Neural cell (in vitro differentiated cells): ENCODE results near the gene PTPRF.

Experiments
- EZH2 ChIP-seq: fragments of 200-600, 300-800 bp; shearing (Covaris generic), sonication (generic); IDR thresholded peaks from 2 replicates; pipeline ENCODE4 v1.6.1; 2014; ENCODE audit warnings: antibody characterized with exemption, low read length, borderline replicate concordance, mild to moderate bottlenecking; ENCODE audit not compliant: insufficient read depth, poor library complexity, severe bottlenecking
- POLR2AphosphoS5 ChIP-seq: IDR thresholded peaks from 2 replicates; pipeline ENCODE4 v1.6.1; 2012
- RAD21 ChIP-seq: fragments of 450-650 bp; conservative IDR thresholded peaks from 2 replicates; pipeline ENCODE4 v1.6.1; 2014; ENCODE audit warnings: antibody characterized with exemption, mild to moderate bottlenecking, moderate library complexity
- REST ChIP-seq: IDR thresholded peaks from 2 replicates; pipeline ENCODE4 v1.6.1; 2012; ENCODE audit warnings: borderline replicate concordance
- SMC3 ChIP-seq: fragments of 450-650 bp; conservative IDR thresholded peaks from 2 replicates; pipeline ENCODE4 v1.6.1; 2014; ENCODE audit warnings: antibody characterized with exemption, mild to moderate bottlenecking, moderate library complexity; ENCODE audit not compliant: poor library complexity
- TAF1 ChIP-seq: IDR thresholded peaks from 2 replicates; pipeline ENCODE4 v1.6.1; 2012; ENCODE audit warnings: low read depth
- TF ChIP-seq, protein P1 (sequence below): fragments of 450-650 bp; IDR thresholded peaks from 2 replicates; pipeline ENCODE4 v1.5.1; 2014; ENCODE audit warnings: antibody characterized with exemption, mild to moderate bottlenecking, moderate library complexity; ENCODE audit not compliant: poor library complexity, severe bottlenecking

- TF ChIP-seq, protein P1, sequence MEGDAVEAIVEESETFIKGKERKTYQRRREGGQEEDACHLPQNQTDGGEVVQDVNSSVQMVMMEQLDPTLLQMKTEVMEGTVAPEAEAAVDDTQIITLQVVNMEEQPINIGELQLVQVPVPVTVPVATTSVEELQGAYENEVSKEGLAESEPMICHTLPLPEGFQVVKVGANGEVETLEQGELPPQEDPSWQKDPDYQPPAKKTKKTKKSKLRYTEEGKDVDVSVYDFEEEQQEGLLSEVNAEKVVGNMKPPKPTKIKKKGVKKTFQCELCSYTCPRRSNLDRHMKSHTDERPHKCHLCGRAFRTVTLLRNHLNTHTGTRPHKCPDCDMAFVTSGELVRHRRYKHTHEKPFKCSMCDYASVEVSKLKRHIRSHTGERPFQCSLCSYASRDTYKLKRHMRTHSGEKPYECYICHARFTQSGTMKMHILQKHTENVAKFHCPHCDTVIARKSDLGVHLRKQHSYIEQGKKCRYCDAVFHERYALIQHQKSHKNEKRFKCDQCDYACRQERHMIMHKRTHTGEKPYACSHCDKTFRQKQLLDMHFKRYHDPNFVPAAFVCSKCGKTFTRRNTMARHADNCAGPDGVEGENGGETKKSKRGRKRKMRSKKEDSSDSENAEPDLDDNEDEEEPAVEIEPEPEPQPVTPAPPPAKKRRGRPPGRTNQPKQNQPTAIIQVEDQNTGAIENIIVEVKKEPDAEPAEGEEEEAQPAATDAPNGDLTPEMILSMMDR: no peak
- TF ChIP-seq EZH2: no peak
- no peak for TF ChIP-seq REST
- TF ChIP-seq SMC3: no peak
- TF ChIP-seq POLR2AphosphoS5: no peak
- no peak for TF ChIP-seq TAF1
- TF ChIP-seq RAD21: no peak
Observed at GRCh38 chr1:43566382-43567044, 35.8 kb downstream of the PTPRF start.
